T-cell (primary cell): ENCODE results near the gene TMEM125. TPM values are rescaled to one million over a fixed set of nuclear protein-coding genes. Genes with fewer than 3 reads are reported as not detected.

Experiments
- ATAC-seq, 4 experiments: fragments of 200-7000 bp in 3 of 4; fragments of 150-1000 bp in 1 of 4; cut with Tn5 transposase; replicated peaks in 1 of 4; 1 replicate in 3 of 4; 2 replicates in 1 of 4; pipeline ENCODE4 v1.10.0; 2021; ENCODE audit warnings: moderate library complexity in 3 of 4, mild to moderate bottlenecking in 2 of 4, moderate number of reproducible peaks in 1 of 4
- CTCF ChIA-PET, 2 donors: fragments of 300-600 bp; sonication (Branson Sonifier 250); formaldehyde crosslinking; loops; one replicate each; lab custom pipeline; 2022; ENCODE audit warnings: antibody characterized with exemption in 2 of 2; lab: Charles Lee
- POLR2A ChIA-PET, 2 donors: fragments of 300-600 bp; sonication (Branson Sonifier 250); formaldehyde crosslinking; loops; one replicate each; lab custom pipeline; 2022; ENCODE audit warnings: antibody characterized with exemption in 2 of 2; lab: Charles Lee
- DNase-seq, 35 experiments: peaks; one replicate each; pipeline versions ENCODE4 v3.0.0 to v3.0.0-alpha.2; 2013 to 2023
- H3K27ac ChIP-seq: one replicate; pipeline ENCODE4 v1.5.1; 2013; ENCODE audit warnings: low read length
- H3K27me3 ChIP-seq, 2 experiments: replicated peaks in 1 of 2; 1 replicate in 1 of 2; 2 replicates in 1 of 2; pipeline versions ENCODE4 v1.6.1 to v1.7.0; 2013; ENCODE audit warnings: low read length in 1 of 2, mixed read lengths in 1 of 2; ENCODE audit not compliant: control insufficient read depth in 2 of 2, insufficient read depth in 2 of 2; ENCODE audit errors: extremely low read depth in 1 of 2
- H3K36me3 ChIP-seq, 2 donors: 1 replicate in 1 of 2; 2 replicates in 1 of 2; pipeline versions ENCODE4 v1.6.1 to v1.7.0; 2013; ENCODE audit warnings: low read length in 1 of 2; ENCODE audit not compliant: control insufficient read depth in 2 of 2, insufficient read depth in 1 of 2; ENCODE audit errors: extremely low read depth in 1 of 2
- H3K4me1 ChIP-seq, 2 experiments: 1 replicate in 1 of 2; 2 replicates in 1 of 2; pipeline versions ENCODE4 v1.6.1 to v1.7.0; 2013; ENCODE audit warnings: low read length in 2 of 2, mixed read lengths in 1 of 2; ENCODE audit not compliant: insufficient read depth in 2 of 2, control insufficient read depth in 1 of 2; ENCODE audit errors: extremely low read depth in 1 of 2
- H3K4me3 ChIP-seq, 2 donors: 1 replicate in 1 of 2; 2 replicates in 1 of 2; pipeline versions ENCODE4 v1.5.1 to v1.7.0; 2013; ENCODE audit warnings: mild to moderate bottlenecking in 2 of 2, low read length in 1 of 2, moderate library complexity in 1 of 2; ENCODE audit not compliant: control insufficient read depth in 1 of 2; ENCODE audit errors: extremely low read depth in 1 of 2
- H3K9me3 ChIP-seq: 2 replicates; pipeline ENCODE4 v1.7.0; 2013
- H3K27ac Mint-ChIP-seq, 2 donors: one replicate each; pipeline ENCODE4 v1.8.0; 2020 to 2021; ENCODE audit warnings: mild to moderate bottlenecking in 2 of 2, mixed read lengths in 2 of 2
- H3K27me3 Mint-ChIP-seq, 2 donors: one replicate each; pipeline ENCODE4 v1.8.0; 2021 to 2022; ENCODE audit warnings: mixed read lengths in 2 of 2
- H3K36me3 Mint-ChIP-seq: one replicate; pipeline ENCODE4 v1.8.0; 2021; ENCODE audit warnings: mixed read lengths
- H3K4me1 Mint-ChIP-seq, 3 donors: one replicate each; pipeline ENCODE4 v1.8.0; 2020 to 2022; ENCODE audit warnings: mixed read lengths in 3 of 3, mild to moderate bottlenecking in 1 of 3
- H3K4me3 Mint-ChIP-seq, 3 donors: one replicate each; pipeline ENCODE4 v1.8.0; 2020 to 2022; ENCODE audit warnings: mild to moderate bottlenecking in 3 of 3, mixed read lengths in 3 of 3, moderate library complexity in 3 of 3
- H3K9me3 Mint-ChIP-seq, 3 donors: one replicate each; pipeline ENCODE4 v1.8.0; 2020 to 2022; ENCODE audit warnings: mixed read lengths in 3 of 3
- WGBS: methylation state at CpG from one replicate; pipeline ENCODE4 v1.1.5; 2013; ENCODE audit warnings: missing lambda C conversion rate; ENCODE audit not compliant: insufficient coverage; 5-methylcytosine and 5-hydroxymethylcytosine counted together
- total RNA-seq, 35 experiments: library from RNA in 6 of 35; stranded (reverse) in 6 of 35; fragments of 120-200 nt in 1 of 35; gene quantifications; one replicate each; pipeline versions ENCODE4 v1.2.1 to v1.2.4 and lab custom pipeline; 2013 to 2026

The TMEM125 gene
- total RNA-seq, 5 donors from 2014 or later (not counting 1 experiment from before 2014, with no cell fraction given): 0.20 to 0.46 (median 0.35) TPM; not detected in 2

- Histone ChIP-seq H3K4me1 (peaks cover 13% of the 10 kb centered on the region in 2 experiments), H3K9me3 (no peaks in the 10 kb centered on the region), H3K4me3 (no peak overlapping the region), H3K36me3 (no peaks in the 10 kb centered on the region), H3K27me3 (no peaks in the 10 kb centered on the region), H3K27ac (no peak overlapping the region)
- Mint-ChIP-seq H3K4me3 (no peak overlapping the region), H3K27me3 (no peaks in the 10 kb centered on the region), H3K9me3 (no peaks in the 10 kb centered on the region), H3K4me1 (peaks cover 21 to 22% (median 22%) of the 10 kb centered on the region in 3 donors), H3K27ac (peak overlapping the region in 1 of 2 donors; percentile 75), H3K36me3 (no peaks in the 10 kb centered on the region)
- 83% methylated on average over 4 of the region's 7 CpGs for WGBS
- DNase-seq (no peak), ATAC-seq (no peak)
- ChIA-PET CTCF (no interaction called here), POLR2A (no interaction called here)
Observed at GRCh38 chr1:43293896-43294760, 24.3 kb downstream of the TMEM125 start.

GRCh38 chr1:43294761-43295160 lies 25.0 kb downstream of the TMEM125 start:
- ChIA-PET POLR2A (no interaction called here), CTCF (no interaction called here)
- Histone ChIP-seq H3K4me3 (no peak overlapping the region), H3K27me3 (no peaks in the 10 kb centered on the region), H3K9me3 (no peaks in the 10 kb centered on the region), H3K27ac (no peak overlapping the region), H3K36me3 (no peaks in the 10 kb centered on the region), H3K4me1 (peaks cover 13% of the 10 kb centered on the region in 2 experiments)
- H3K4me1 Mint-ChIP-seq: peaks cover 21 to 22% (median 22%) of the 10 kb centered on the region in 3 donors
- peak overlapping the region in 1 of 2 donors; percentile 75 for H3K27ac Mint-ChIP-seq
- WGBS: no CpG with 5 or more reads among the region's 8 CpGs
- H3K9me3 Mint-ChIP-seq: no peaks in the 10 kb centered on the region
- DNase-seq (no peak), ATAC-seq (no peak)
- H3K4me3 Mint-ChIP-seq: no peak overlapping the region
- H3K36me3 Mint-ChIP-seq: no peaks in the 10 kb centered on the region
- no peaks in the 10 kb centered on the region for H3K27me3 Mint-ChIP-seq

GRCh38 chr1:43296207-43296606 lies 26.4 kb downstream of the TMEM125 start:
- ATAC-seq (no peak), DNase-seq (no peak)
- Mint-ChIP-seq H3K4me1 (peaks cover 21 to 22% (median 22%) of the 10 kb centered on the region in 3 donors), H3K27ac (peak overlapping the region; percentile 70 to 88), H3K4me3 (peak overlapping the region in 1 of 3 donors; percentile 15), H3K36me3 (no peaks in the 10 kb centered on the region), H3K9me3 (no peaks in the 10 kb centered on the region), H3K27me3 (no peaks in the 10 kb centered on the region)
- ChIA-PET CTCF (no interaction called here), POLR2A (no interaction called here)
- Histone ChIP-seq H3K27me3 (no peaks in the 10 kb centered on the region), H3K4me1 (peaks cover 13% of the 10 kb centered on the region in 2 experiments), H3K9me3 (no peaks in the 10 kb centered on the region), H3K36me3 (no peaks in the 10 kb centered on the region), H3K4me3 (no peak overlapping the region), H3K27ac (no peak overlapping the region)
- WGBS: no CpG with 5 or more reads among the region's 1 CpG

- Histone ChIP-seq H3K27me3 (no peaks in the 10 kb centered on the region), H3K27ac (no peak overlapping the region), H3K4me1 (peaks cover 13% of the 10 kb centered on the region in 2 experiments), H3K4me3 (no peak overlapping the region), H3K36me3 (no peaks in the 10 kb centered on the region), H3K9me3 (no peaks in the 10 kb centered on the region)
- Mint-ChIP-seq H3K27ac (no peak overlapping the region), H3K9me3 (no peaks in the 10 kb centered on the region), H3K4me1 (peaks cover 21 to 22% (median 22%) of the 10 kb centered on the region in 3 donors), H3K36me3 (no peaks in the 10 kb centered on the region), H3K27me3 (no peaks in the 10 kb centered on the region), H3K4me3 (no peak overlapping the region)
- WGBS: no CpG with 5 or more reads among the region's 1 CpG
- CTCF ChIA-PET: no interaction called here
- DNase-seq (no peak), ATAC-seq (no peak)
- POLR2A ChIA-PET: no interaction called here
Observed at GRCh38 chr1:43298055-43298454, 28.3 kb downstream of the TMEM125 start.

- Mint-ChIP-seq H3K4me3 (no peak overlapping the region), H3K27me3 (peaks cover 0 to under 1% of the 10 kb centered on the region in 2 donors), H3K36me3 (no peaks in the 10 kb centered on the region), H3K4me1 (peaks cover 21 to 22% (median 22%) of the 10 kb centered on the region in 3 donors), H3K9me3 (no peaks in the 10 kb centered on the region), H3K27ac (no peak overlapping the region)
- Histone ChIP-seq H3K9me3 (no peaks in the 10 kb centered on the region), H3K4me3 (no peak overlapping the region), H3K4me1 (peaks cover 12 to 13% of the 10 kb centered on the region in 2 experiments), H3K27me3 (peaks cover 0 to 3% of the 10 kb centered on the region in 2 experiments), H3K36me3 (no peaks in the 10 kb centered on the region), H3K27ac (no peak overlapping the region)
- CTCF ChIA-PET: no interaction called here
- ATAC-seq (no peak), DNase-seq (no peak)
- POLR2A ChIA-PET: no interaction called here
Observed at GRCh38 chr1:43299101-43299500, 29.3 kb downstream of the TMEM125 start.

GRCh38 chr1:43300378-43301094 lies 30.8 kb downstream of the TMEM125 start, which contains the start of gene TIE1:
Gene TIE1, plus strand, starts transcription at chr1:43300982. Its CDS starts 90 bp downstream, at chr1:43301072.
- no peaks in the 10 kb centered on the region for H3K36me3 ChIP-seq
- DNase-seq (no peak), ATAC-seq (no peak)
- no peak within 1 kb of the TSS for H3K4me3 ChIP-seq
- peaks cover 0 to 5% of the 10 kb centered on the region in 2 experiments for H3K27me3 ChIP-seq
- no peaks in the 10 kb centered on the region for H3K9me3 ChIP-seq
- ChIA-PET POLR2A (no interaction called here), CTCF (no interaction called here)
- H3K9me3 Mint-ChIP-seq: no peaks in the 10 kb centered on the region
- H3K36me3 Mint-ChIP-seq: no peaks in the 10 kb centered on the region
- no peak within 1 kb of the TSS for H3K27ac ChIP-seq
- H3K4me3 Mint-ChIP-seq: no peak within 1 kb of the TSS
- H3K4me1 ChIP-seq: peaks cover 2 to 4% of the 10 kb centered on the region in 2 experiments
- WGBS: 51% methylated on average over 5 of the region's 10 CpGs
- H3K4me1 Mint-ChIP-seq: peaks cover 11 to 14% (median 12%) of the 10 kb centered on the region in 3 donors
- peaks cover 0 to 3% of the 10 kb centered on the region in 2 donors for H3K27me3 Mint-ChIP-seq
- no peak within 1 kb of the TSS for H3K27ac Mint-ChIP-seq
